Activated naive CD8-positive, alpha-beta T cell treated with anti-CD3 and anti-CD28 coated beads, Interleukin-2, amount 10 ng/mL, durations not matched to agents 7 days and 5 days (primary cell): Measurements from ENCODE around the gene PRX. TPM values are rescaled to one million over a fixed set of nuclear protein-coding genes. Genes with fewer than 3 reads are reported as not detected.
"Not testable (repeated sequence)": the region's sequence is repeated elsewhere in the genome, so short reads cannot be mapped to it uniquely, and the experiment has no call there.

Experiments used
- ATAC-seq: fragments of 150-1000 bp; cut with Tn5 transposase; one replicate; pipeline ENCODE4 v1.10.0; 2021; ENCODE audit warnings: low read depth, moderate library complexity
- POLR2A ChIA-PET: fragments of 350-600 bp; sonication (Branson Sonifier 250); formaldehyde crosslinking; loops from one replicate; lab custom pipeline; 2021; ENCODE audit warnings: antibody characterized with exemption; lab: Charles Lee
- DNase-seq: peaks from one replicate; pipeline ENCODE4 v3.0.0; 2021
- H3K27ac Mint-ChIP-seq: one replicate; pipeline ENCODE4 v1.8.0; 2022; ENCODE audit warnings: mild to moderate bottlenecking, mixed read lengths
- H3K27me3 Mint-ChIP-seq: one replicate; pipeline ENCODE4 v1.8.0; 2022; ENCODE audit warnings: mild to moderate bottlenecking, moderate library complexity, mixed read lengths
- H3K36me3 Mint-ChIP-seq: one replicate; pipeline ENCODE4 v1.8.0; 2021; ENCODE audit warnings: mild to moderate bottlenecking, mixed read lengths
- H3K4me1 Mint-ChIP-seq: one replicate; pipeline ENCODE4 v1.8.0; 2021; ENCODE audit warnings: mixed read lengths
- H3K4me3 Mint-ChIP-seq: one replicate; pipeline ENCODE4 v1.8.0; 2022; ENCODE audit warnings: mild to moderate bottlenecking, moderate library complexity, mixed read lengths
- H3K9me3 Mint-ChIP-seq: one replicate; pipeline ENCODE4 v1.8.0; 2021; ENCODE audit warnings: mixed read lengths
- total RNA-seq, 2 experiments: library from RNA; stranded (reverse); gene quantifications; one replicate each; pipeline ENCODE4 v1.2.3, GENCODE V29; 2021

The PRX gene
- total RNA-seq, 2 experiments from 2014 or later: 2.3 to 2.5 TPM

DNA sequence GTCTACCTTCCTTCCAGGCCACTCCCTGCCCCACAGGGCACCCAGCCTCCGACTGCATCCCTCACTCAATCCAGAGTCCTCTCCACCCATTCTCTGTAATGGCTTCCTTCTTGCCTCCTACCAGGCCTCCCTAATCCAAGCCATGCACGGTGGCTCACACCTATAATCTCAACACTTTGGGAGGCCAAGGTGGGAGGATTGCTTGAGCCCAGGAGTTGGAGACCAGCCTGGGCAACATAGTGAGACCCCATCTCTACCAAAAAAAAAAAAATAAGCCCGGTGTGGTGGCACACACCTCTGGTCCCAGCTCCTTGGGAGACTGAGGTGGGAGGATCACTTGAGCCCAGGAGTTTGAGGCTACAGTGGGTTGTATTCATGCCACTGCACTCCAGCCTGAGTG, 42.9 kb downstream of the PRX start:
- H3K36me3 Mint-ChIP-seq, H3K9me3 Mint-ChIP-seq, ATAC-seq, H3K4me3 Mint-ChIP-seq, POLR2A ChIA-PET, DNase-seq, H3K27me3 Mint-ChIP-seq: not testable (repeated sequence)
- H3K27ac Mint-ChIP-seq: peak overlapping the region; percentile 48
- peaks cover 22% of the 10 kb centered on the region for H3K4me1 Mint-ChIP-seq

DNA sequence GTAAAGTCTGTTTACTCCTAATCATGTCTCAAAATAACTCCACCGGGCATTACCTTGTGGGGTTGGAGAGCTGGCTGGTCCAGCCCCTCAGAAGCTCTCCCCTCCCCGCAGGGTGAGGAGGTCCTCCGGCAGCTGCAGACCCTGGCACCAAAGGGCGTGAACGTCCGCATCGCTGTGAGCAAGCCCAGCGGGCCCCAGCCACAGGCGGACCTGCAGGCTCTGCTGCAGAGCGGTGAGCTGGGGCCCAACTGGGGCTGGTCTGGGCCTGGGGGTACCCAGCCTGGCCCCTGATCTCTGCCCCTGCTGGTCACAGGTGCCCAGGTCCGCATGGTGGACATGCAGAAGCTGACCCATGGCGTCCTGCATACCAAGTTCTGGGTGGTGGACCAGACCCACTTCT, 43.4 kb downstream of the PRX start:
- Mint-ChIP-seq H3K4me1 (peaks cover 21% of the 10 kb centered on the region), H3K36me3 (peaks cover 3% of the 10 kb centered on the region), H3K27me3 (no peaks in the 10 kb centered on the region), H3K27ac (peak overlapping the region; percentile 48), H3K4me3 (no peak overlapping the region), H3K9me3 (no peaks in the 10 kb centered on the region)
- no peak for ATAC-seq
- DNase-seq: no peak
- POLR2A ChIA-PET: no interaction called here

DNA sequence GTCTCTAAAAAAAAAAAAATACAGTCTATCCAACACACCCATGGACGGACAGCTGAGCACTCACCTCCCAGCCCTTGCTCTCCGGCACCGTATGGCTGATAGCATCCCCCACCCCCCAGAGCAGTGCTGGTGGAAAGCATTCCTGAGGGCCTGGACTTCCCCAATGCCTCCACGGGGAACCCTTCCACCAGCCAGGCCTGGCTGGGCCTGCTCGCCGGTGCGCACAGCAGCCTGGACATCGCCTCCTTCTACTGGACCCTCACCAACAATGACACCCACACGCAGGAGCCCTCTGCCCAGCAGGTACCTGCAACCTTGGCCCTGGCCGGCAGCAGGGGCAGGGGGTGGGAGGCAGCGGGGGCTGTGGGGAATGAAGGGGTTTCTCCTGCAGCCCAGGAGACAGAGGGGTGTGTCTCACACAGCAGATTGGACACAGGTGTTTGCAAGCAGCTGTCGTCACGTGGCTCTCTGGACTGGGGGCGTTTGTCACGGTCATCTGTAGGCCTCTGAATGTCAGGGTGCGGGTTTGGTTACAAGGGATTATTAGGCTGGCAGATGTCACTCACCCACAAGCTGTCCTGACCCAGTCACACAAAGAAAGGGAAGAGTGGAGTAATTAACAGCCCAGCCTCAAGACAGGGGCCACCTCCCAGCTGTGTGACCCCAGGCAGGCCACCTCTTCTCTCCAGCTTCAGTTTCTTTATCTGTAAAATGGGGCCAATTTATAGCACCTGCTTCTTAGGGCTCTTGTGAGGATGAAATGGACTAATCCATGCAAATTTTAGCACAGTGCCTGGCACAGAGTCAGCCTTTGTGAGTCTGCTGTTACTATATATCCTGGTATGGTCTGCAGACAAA, 45.4 kb downstream of the PRX start:
- POLR2A ChIA-PET: interaction anchor here (0.8 kb wide), 1 partner anchor 13 kb away, joined by 3 read pairs; no protein-coding TSS in a partner anchor
- Mint-ChIP-seq H3K4me1 (peaks cover 20% of the 10 kb centered on the region), H3K27ac (no peak overlapping the region), H3K9me3 (no peaks in the 10 kb centered on the region), H3K27me3 (no peaks in the 10 kb centered on the region), H3K4me3 (no peak overlapping the region), H3K36me3 (peaks cover 2% of the 10 kb centered on the region)
- ATAC-seq: no peak
- no peak for DNase-seq

DNA sequence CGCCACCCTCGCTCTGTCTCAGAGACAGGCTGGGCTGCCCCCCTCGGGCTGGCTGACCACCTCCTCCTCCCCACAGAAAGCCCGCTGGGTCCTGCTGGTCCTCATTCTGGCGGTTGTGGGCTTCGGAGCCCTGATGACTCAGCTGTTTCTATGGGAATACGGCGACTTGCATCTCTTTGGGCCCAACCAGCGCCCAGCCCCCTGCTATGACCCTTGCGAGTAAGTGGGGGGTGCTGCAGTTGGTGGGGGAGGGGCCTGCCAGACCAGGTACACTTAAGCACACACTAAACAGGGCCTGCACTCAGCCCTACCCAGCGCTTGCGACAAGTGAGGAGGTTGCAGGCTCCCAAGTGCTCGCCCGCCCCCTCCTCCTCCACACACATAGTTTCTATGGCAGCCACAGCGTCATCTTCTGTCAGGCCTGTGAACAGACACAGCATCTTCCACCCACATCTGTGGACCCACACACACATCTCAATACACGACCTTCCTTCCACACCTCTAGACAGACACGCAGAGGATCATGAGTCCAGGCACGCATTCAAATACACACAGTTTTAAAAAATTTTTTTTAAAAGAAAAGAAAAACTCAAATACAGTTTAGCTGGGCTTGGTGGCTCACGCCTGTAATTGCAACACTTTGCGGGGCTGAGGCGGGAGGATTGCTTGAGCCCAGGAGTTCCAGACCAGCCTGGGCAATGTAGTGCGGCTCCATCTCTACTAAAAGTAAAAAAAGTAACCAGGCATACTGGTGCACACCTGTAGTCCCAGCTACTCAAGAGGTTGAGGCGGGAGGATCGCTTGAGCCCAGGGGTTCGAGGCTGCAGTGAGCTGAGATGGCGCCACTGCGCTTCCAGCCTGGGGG, 46.2 kb downstream of the PRX start:
- H3K36me3 Mint-ChIP-seq: peaks cover 2% of the 10 kb centered on the region
- H3K4me1 Mint-ChIP-seq: peaks cover 23% of the 10 kb centered on the region
- no peaks in the 10 kb centered on the region for H3K9me3 Mint-ChIP-seq
- H3K27ac Mint-ChIP-seq: peak overlapping the region; percentile 37
- ATAC-seq (no peak), DNase-seq (no peak)
- no peak overlapping the region for H3K4me3 Mint-ChIP-seq
- POLR2A ChIA-PET: interaction anchor here (1.4 kb wide), 1 partner anchor 8 kb away, joined by 4 read pairs; no protein-coding TSS in a partner anchor
- H3K27me3 Mint-ChIP-seq: no peaks in the 10 kb centered on the region

DNA sequence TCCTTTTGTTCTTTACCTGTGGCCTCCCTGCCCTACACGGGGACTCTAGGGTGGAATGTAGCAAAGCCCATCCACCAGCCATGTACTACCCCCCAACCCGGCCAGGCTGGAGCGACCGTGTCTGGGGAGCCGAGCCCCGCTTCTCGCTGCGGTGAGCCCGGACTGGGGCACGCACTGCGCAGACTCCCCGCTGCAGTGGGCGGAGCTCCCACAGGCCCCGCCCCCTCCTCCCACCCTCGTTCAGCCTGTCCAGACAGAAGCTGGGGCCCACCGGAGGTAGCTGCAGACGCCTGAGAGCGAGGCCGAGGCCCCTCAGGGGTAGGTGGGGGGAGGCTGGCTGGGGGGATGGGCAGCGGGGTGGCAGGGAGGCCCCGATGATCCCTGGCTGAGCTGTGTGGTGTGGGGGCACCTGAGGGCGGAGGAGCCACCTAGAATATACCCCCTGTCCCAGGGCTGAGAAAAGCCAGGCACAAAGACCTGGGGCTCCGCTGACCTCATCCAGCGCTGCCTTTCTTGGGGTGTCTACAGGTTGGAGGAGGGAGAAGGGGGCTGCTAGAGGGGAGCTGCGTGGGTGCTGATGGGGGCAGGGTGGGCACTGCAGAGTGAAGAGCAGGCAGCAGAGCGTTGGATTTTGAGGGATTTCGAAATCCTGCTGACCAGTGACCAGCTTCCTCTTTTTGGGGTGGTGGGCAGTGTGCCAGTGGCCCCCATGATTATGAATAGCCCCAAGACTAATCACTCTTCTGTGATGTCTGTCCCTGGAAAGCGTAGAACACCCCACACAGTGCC, 47.4 kb downstream of the PRX start:
- DNase-seq: peak; percentile 67
- Mint-ChIP-seq H3K9me3 (no peaks in the 10 kb centered on the region), H3K27me3 (no peaks in the 10 kb centered on the region), H3K36me3 (peaks cover 3% of the 10 kb centered on the region), H3K27ac (peak overlapping the region; percentile 38), H3K4me1 (peaks cover 22% of the 10 kb centered on the region), H3K4me3 (peak overlapping the region; percentile 49)
- POLR2A ChIA-PET: interaction anchor here (0.9 to 1.4 kb wide), 4 partner anchors 9 to 81 kb away, joined by 3 to 4 read pairs (median 3); partner anchors contain the start of genes AKT2, C19orf47 and PLD3
- peak; percentile 77 for ATAC-seq

DNA sequence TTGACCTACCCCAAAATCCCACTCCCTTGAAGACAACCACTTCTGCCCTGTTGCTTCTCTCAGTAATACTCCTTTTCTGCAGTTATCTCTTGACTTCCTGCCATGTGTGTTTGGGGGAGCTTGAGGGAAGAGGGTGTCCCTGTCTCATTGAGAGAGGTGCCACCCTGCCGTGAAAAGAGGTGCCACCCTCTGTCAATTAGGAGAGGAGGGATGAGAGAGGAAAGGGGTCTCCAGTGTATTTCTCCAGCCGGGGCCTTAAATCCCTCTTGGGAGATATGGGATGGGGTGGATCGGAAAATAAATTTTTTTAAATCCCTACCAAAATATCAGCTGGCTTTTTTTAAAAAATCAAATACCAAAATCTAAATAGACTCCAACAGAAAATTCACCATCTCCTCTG, 48.2 kb downstream of the PRX start:
- Mint-ChIP-seq H3K4me1 (peaks cover 22% of the 10 kb centered on the region), H3K4me3 (peak overlapping the region; percentile 68), H3K27ac (peak overlapping the region; percentile 80), H3K36me3 (peaks cover 5% of the 10 kb centered on the region), H3K9me3 (no peaks in the 10 kb centered on the region), H3K27me3 (no peaks in the 10 kb centered on the region)
- DNase-seq (no peak), ATAC-seq (no peak)
- POLR2A ChIA-PET: interaction anchor here (1.1 to 1.2 kb wide), 2 partner anchors 17 to 80 kb away, joined by 3 read pairs; partner anchors contain the start of genes AKT2, C19orf47 and PLD3

DNA sequence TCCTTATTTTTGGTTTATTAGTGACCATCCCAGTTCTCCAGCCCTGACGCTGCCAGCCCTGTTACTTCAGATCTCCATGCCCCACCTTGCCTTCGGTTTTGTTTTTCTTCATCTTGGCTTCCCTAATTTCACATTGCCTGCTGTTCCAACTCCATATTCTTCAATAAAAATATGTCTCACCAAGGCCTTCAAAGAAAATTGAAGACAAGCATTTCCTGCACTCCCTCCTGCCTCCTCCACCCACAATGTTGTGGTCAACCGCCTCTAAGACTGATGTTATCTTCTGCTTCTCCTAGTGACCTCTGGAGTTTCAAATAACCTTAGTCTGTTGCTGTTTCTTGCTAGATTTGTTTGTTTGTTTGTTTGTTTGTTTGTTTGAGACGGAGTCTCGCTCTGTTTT, 50.1 kb downstream of the PRX start:
- Mint-ChIP-seq H3K27me3 (no peaks in the 10 kb centered on the region), H3K4me1 (peaks cover 29% of the 10 kb centered on the region), H3K9me3 (no peaks in the 10 kb centered on the region), H3K27ac (peak overlapping the region; percentile 66), H3K4me3 (peak overlapping the region; percentile 26), H3K36me3 (peaks cover 6% of the 10 kb centered on the region)
- no peak for ATAC-seq
- no peak for DNase-seq
- POLR2A ChIA-PET: interaction anchor here (0.6 to 1.0 kb wide), 3 partner anchors 10 to 58 kb away, joined by 3 to 5 read pairs (median 4); partner anchors contain the start of genes C19orf47 and PLD3

DNA sequence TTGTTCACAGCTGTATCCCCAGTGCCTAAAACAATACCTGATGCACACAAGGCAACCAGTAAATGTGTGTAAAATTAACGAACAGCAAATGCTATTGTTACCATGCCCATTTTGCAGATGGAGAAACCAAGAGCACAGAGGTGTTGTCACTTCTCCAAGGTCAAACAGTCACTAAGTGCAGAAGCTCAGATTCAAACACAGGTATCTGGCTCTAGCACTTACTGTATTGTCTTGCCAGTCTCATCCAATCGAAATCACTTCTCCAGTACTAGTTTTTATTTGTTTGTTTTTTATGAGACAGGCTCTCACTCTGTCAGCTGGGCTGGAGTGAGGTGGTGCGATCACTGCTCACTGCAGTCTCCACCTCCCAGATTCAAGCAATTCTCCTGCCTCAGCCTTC, 51.0 kb downstream of the PRX start:
- peaks cover 34% of the 10 kb centered on the region for H3K4me1 Mint-ChIP-seq
- DNase-seq (no peak), ATAC-seq (no peak)
- H3K4me3 Mint-ChIP-seq: no peak overlapping the region
- POLR2A ChIA-PET: no interaction called here
- peaks cover 6% of the 10 kb centered on the region for H3K36me3 Mint-ChIP-seq
- H3K27me3 Mint-ChIP-seq: no peaks in the 10 kb centered on the region
- no peak overlapping the region for H3K27ac Mint-ChIP-seq
- H3K9me3 Mint-ChIP-seq: no peaks in the 10 kb centered on the region

DNA sequence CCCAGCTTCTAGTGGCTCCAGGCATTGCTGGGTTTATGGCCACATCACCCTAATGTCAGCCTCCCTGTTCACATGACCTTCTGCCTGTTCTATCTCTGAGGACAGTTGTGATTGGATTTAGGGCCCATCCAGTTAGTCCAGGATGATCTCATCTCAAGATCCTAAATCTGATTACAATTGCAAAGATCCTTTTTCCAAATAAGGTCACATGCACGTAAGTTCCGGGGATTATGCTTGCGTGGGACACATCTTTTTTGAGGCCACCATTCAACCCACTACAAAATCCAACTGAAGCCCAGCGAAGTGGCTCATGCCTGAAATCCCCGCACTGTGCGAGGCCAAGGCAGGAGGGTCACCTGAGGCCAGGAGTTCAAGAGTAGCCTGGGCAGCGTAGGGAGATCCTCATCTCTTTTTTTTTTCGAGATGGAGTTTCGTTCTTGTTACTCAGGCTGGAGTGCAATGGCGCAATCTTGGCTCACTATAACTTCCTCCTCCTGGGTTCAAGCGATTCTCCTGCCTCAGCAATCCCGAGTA, 52.4 kb downstream of the PRX start:
- no peak overlapping the region for H3K27ac Mint-ChIP-seq
- H3K36me3 Mint-ChIP-seq: peaks cover 5% of the 10 kb centered on the region
- ATAC-seq: no peak
- no peaks in the 10 kb centered on the region for H3K27me3 Mint-ChIP-seq
- DNase-seq: no peak
- H3K4me3 Mint-ChIP-seq: no peak overlapping the region
- peaks cover 36% of the 10 kb centered on the region for H3K4me1 Mint-ChIP-seq
- H3K9me3 Mint-ChIP-seq: no peaks in the 10 kb centered on the region
- POLR2A ChIA-PET: no interaction called here

DNA sequence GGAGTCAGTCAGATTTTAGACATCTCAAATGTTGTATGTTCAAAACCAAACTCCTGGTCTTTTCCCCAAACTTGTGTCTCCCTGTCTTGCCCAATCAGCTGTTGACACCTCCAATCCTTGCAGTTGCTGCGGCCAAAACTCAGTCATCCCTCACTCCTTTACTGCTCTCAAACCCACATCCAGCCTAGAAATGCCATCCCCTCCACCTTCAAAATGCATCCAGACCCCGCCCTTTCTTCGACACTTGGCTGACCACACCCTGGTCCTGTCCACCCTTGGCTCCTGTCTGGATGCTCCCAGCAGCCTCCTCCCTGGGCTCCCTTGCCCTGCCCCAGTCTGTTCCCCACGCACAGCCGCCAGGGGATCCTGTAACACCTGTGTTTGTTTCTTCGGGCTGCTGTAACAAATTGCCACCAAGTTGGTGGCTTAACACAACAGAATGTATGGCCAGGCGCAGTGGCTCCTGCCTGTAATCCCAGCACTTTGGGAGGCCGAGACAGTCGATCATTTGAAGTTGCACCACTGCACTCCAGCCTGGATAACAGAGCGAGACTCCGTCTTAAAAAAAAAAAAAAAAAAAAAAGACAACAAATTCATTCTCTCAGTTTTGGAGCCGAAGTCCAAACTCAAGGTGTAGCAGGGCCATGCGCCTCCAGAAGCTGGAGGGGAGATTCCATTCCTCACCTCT, 53.0 kb downstream of the PRX start:
- H3K4me1 Mint-ChIP-seq: peaks cover 34% of the 10 kb centered on the region
- no peaks in the 10 kb centered on the region for H3K27me3 Mint-ChIP-seq
- ATAC-seq: no peak
- H3K27ac Mint-ChIP-seq: no peak overlapping the region
- POLR2A ChIA-PET: no interaction called here
- DNase-seq: no peak
- H3K36me3 Mint-ChIP-seq: peaks cover 5% of the 10 kb centered on the region
- no peak overlapping the region for H3K4me3 Mint-ChIP-seq
- H3K9me3 Mint-ChIP-seq: no peaks in the 10 kb centered on the region

DNA sequence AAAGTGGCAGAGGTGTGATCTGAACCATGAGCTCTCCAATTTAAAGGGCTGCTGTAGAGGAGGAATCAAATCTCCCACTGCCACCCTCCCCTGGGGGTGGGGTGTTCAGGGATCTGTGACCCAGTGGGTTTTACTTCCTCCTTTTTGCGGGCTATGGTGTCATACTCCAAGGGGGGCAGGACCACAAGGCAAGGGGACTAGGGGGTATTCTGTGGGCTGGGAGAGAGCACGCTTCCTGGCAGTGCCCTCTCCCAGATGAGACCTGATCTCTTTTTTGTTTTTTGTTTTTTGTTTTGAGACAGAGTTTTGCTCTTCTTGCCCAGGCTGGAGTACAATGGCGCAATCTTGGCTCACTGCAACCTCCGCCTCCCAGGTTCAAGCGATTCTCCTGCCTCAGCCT, 54.4 kb downstream of the PRX start:
- no peak for ATAC-seq

DNA sequence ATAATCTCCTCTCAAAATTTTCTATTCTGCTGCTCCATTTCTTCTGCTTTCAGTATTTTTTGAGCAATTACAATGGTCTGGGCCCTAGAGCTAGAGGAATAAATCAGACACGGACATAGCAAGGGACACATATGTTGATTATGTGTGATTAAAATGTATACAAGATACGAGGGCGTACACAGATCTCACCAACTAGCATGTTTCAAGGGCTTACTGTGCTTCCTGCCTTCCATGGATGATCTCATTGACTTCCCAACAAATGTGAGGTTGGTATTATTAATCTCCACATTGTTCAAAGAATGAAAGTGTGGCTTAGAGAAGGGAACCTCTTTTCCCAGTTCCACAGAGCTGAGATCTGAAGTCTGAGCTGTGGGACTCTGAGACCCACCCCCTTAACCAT, 55.5 kb downstream of the PRX start:
- no peaks in the 10 kb centered on the region for H3K27me3 Mint-ChIP-seq
- DNase-seq (no peak), ATAC-seq (no peak)
- H3K4me1 Mint-ChIP-seq: peaks cover 19% of the 10 kb centered on the region
- H3K27ac Mint-ChIP-seq: no peak overlapping the region
- POLR2A ChIA-PET: no interaction called here
- H3K36me3 Mint-ChIP-seq: peaks cover 5% of the 10 kb centered on the region
- no peaks in the 10 kb centered on the region for H3K9me3 Mint-ChIP-seq
- H3K4me3 Mint-ChIP-seq: no peak overlapping the region

More for the DNA sequence above, 54.4 kb downstream of the PRX start:
- peaks cover 5% of the 10 kb centered on the region for H3K36me3 Mint-ChIP-seq
- H3K4me3 Mint-ChIP-seq: no peak overlapping the region
- POLR2A ChIA-PET: no interaction called here
- H3K4me1 Mint-ChIP-seq: peaks cover 28% of the 10 kb centered on the region
- DNase-seq: no peak
- H3K9me3 Mint-ChIP-seq: no peaks in the 10 kb centered on the region
- H3K27ac Mint-ChIP-seq: no peak overlapping the region
- no peaks in the 10 kb centered on the region for H3K27me3 Mint-ChIP-seq
